ENCODE results near the gene SMARCC1.

SMARCC1 gene

DNA sequence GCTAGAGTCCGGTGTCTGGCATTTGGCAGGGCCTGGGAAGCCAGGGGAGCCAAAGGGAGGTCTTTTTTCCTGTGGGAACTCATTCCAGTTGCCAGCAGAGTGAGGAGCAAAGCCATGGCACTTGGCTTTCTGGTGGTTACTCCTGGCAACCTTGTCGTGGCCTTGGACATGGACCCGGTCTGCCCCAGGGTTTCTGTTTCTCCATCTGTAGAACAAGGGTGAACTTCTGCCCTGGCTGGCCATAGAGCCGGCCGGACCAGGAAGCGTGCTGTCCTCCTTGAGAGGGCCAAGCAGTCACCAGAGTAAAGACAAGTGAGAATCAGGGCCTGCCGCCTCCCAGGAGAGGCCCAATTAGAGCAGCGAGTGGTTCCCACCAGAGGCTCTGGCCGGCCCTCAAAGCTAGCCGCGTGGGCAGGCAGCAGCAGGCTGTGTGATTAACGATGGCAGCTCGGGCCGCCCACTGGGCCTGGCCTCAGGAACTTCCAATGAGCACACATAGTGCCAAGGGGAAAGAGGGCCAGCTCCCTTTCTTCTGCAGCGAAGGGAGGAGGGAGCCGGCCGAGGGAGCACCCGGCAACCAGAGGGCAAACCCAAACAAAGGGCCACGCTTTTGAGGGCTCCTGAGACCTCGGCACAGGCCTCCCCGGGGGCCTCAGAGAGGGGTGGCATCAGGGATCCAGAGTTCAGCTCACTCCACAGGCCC, 239.1 kb downstream of the SMARCC1 start:
- DNase-seq (ENCODE audit: low read depth in 2 of 2), result no peak

GRCh38 chr3:47541583-47542108, 240.0 kb downstream of the SMARCC1 start:
- DNase-seq (ENCODE audit: low read depth in 2 of 2), result no peak

GRCh38 chr3:47540281-47540680, 241.4 kb downstream of the SMARCC1 start:
- no peak for DNase-seq (ENCODE audit: low read depth in 2 of 2)

GRCh38 chr3:47536967-47537366, 244.7 kb downstream of the SMARCC1 start:
- no peak for DNase-seq (ENCODE audit: low read depth in 2 of 2)

- no peak for DNase-seq (ENCODE audit: low read depth in 2 of 2)
These were observed 245.3 kb downstream of the SMARCC1 start for GRCh38 chr3:47536221-47536891.

Measured in stimulated activated CD8-positive, alpha-beta memory T cell treated with anti-CD3 and anti-CD28 coated beads, Interleukin-15, amount 100 ng/mL, for 4 hours (primary cell).